ENCODE measurements around the gene TUBA1A.
"Not testable (repeated sequence)": the region's sequence is repeated elsewhere in the genome, so short reads cannot be mapped to it uniquely, and the experiment has no call there.

TUBA1A gene

DNA sequence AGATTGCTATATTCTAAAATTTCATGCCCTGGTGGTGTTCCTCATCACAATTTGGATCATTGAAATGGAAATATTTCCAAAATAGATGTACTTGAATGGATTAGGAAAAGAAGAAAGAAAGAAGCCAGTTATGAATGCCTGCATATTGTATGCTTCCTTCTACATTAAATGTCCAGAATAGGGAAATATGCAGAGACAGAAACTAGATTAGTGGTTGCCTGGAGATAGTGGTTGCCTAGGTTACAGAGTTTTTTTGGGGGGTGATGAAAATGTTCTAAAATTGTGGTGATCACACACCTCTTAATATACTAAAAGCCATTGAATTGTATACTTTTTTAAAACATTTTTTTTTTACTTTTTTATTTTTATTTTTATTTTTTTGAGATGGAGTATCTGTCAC is 18.0 kb downstream of the TUBA1A start:
- ATAC-seq (ENCODE audit: low read depth) (no peak), DNase-seq (ENCODE audit: low spot score) (no peak)
- no peaks in the 10 kb centered on the region for H3K36me3 ChIP-seq (ENCODE audit: low read depth)
- H3K4me3 ChIP-seq (ENCODE audit: severe bottlenecking): no peak overlapping the region
- no peaks in the 10 kb centered on the region for H3K27me3 ChIP-seq (ENCODE audit: insufficient read depth, poor library complexity, severe bottlenecking)
- TF ChIP-seq, protein P1, sequence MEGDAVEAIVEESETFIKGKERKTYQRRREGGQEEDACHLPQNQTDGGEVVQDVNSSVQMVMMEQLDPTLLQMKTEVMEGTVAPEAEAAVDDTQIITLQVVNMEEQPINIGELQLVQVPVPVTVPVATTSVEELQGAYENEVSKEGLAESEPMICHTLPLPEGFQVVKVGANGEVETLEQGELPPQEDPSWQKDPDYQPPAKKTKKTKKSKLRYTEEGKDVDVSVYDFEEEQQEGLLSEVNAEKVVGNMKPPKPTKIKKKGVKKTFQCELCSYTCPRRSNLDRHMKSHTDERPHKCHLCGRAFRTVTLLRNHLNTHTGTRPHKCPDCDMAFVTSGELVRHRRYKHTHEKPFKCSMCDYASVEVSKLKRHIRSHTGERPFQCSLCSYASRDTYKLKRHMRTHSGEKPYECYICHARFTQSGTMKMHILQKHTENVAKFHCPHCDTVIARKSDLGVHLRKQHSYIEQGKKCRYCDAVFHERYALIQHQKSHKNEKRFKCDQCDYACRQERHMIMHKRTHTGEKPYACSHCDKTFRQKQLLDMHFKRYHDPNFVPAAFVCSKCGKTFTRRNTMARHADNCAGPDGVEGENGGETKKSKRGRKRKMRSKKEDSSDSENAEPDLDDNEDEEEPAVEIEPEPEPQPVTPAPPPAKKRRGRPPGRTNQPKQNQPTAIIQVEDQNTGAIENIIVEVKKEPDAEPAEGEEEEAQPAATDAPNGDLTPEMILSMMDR (IDR thresholded peaks at IDR 0.05; ENCODE audit: poor library complexity, severe bottlenecking): no peak
- no peak overlapping the region for H3K27ac ChIP-seq (ENCODE audit: poor library complexity, severe bottlenecking)
- no peaks in the 10 kb centered on the region for H3K9me3 ChIP-seq (ENCODE audit: severe bottlenecking)
- no peaks in the 10 kb centered on the region for H3K4me1 ChIP-seq (ENCODE audit: insufficient read depth, poor library complexity, severe bottlenecking)

DNA sequence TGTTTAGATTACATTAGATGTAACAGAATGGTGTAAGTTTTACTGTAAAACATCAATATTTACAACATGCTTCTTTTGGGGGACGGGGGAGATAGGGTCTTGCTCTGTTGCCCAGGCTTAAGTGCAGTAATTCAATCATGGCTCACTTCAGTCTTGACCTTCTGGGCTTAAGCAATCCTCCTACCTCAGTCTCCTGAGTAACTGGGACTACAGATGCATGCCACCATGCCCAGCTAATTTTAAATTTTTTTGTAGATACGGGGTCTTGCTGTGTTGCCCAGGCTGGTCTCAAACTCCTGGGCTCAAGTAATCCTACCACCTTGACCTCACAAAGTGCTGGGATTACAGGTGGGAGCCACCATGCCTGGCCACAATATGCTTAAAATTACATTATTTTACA is 23.8 kb downstream of the TUBA1A start:
- Histone ChIP-seq H3K9me3 (ENCODE audit: severe bottlenecking) (no peaks in the 10 kb centered on the region), H3K4me3 (ENCODE audit: severe bottlenecking) (no peak overlapping the region), H3K27me3 (ENCODE audit: insufficient read depth, poor library complexity, severe bottlenecking) (no peaks in the 10 kb centered on the region), H3K4me1 (ENCODE audit: insufficient read depth, poor library complexity, severe bottlenecking) (no peaks in the 10 kb centered on the region), H3K27ac (ENCODE audit: poor library complexity, severe bottlenecking) (no peak overlapping the region), H3K36me3 (ENCODE audit: low read depth) (no peaks in the 10 kb centered on the region)
- DNase-seq (ENCODE audit: low spot score) (no peak), ATAC-seq (ENCODE audit: low read depth) (no peak)
- TF ChIP-seq, protein P1 (IDR thresholded peaks at IDR 0.05; ENCODE audit: poor library complexity, severe bottlenecking): no peak

DNA sequence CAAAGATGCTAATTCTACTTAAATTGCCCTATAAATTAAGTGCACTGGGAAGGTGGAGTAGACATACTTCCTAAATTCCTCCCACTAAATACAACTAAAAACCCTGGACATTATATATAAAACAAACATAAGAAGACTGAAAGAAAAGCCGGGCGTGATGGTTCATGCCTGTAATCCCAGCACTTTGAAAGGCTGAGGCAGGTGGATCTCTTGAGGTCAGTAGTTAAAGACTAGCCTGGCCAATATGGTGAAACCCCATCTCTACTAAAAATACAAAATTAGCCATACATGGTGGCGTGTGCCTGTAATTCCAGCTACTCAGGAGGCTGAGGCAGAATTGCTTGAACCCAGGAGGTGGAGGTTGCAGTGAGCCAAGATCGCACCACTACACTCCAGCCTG is 27.0 kb downstream of the TUBA1A start:
- not testable (repeated sequence) for DNase-seq (ENCODE audit: low spot score); H3K27ac ChIP-seq (ENCODE audit: poor library complexity, severe bottlenecking); H3K9me3 ChIP-seq (ENCODE audit: severe bottlenecking); H3K4me1 ChIP-seq (ENCODE audit: insufficient read depth, poor library complexity, severe bottlenecking); H3K27me3 ChIP-seq (ENCODE audit: insufficient read depth, poor library complexity, severe bottlenecking); H3K4me3 ChIP-seq (ENCODE audit: severe bottlenecking); ATAC-seq (ENCODE audit: low read depth); H3K36me3 ChIP-seq (ENCODE audit: low read depth)

DNA sequence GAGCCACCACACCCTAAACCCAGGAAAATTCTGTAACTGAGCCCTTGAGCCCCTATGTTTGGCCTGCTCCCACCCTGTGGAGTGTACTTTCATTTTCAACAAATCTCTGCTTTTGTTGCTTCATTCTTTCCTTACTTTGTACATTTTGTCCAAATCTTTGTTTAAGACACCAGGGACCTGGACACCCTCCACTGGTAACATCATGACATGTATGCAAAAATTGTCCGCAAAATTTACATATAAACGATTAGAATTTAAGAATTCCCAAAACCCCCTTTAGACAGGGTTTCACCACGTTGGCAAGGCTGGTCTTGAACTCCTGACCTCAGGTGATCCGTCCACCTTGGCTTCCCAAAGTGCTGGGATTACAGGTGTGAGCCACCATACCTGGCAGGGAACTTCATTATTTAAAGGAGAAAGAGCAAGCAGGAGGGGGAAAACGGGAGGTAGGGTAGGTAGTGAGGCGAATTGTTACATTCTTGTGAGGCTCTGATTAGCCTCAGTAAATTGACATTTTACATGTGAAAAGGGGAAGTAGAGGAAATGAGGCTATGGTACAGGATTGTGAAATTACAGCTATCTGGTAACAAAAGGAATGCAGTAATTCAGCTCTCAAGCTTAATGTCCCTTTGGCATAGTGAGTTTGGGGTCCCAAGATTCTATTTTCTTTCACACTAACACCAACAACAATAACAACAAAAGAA is 27.6 kb downstream of the TUBA1A start:
- Histone ChIP-seq H3K36me3 (ENCODE audit: low read depth) (no peaks in the 10 kb centered on the region), H3K27ac (ENCODE audit: poor library complexity, severe bottlenecking) (no peak overlapping the region), H3K4me1 (ENCODE audit: insufficient read depth, poor library complexity, severe bottlenecking) (no peaks in the 10 kb centered on the region), H3K9me3 (ENCODE audit: severe bottlenecking) (no peaks in the 10 kb centered on the region), H3K4me3 (ENCODE audit: severe bottlenecking) (no peak overlapping the region), H3K27me3 (ENCODE audit: insufficient read depth, poor library complexity, severe bottlenecking) (no peaks in the 10 kb centered on the region)
- TF ChIP-seq, protein P1 (IDR thresholded peaks at IDR 0.05; ENCODE audit: poor library complexity, severe bottlenecking): no peak
- ATAC-seq (ENCODE audit: low read depth) (no peak), DNase-seq (ENCODE audit: low spot score) (no peak)

DNA sequence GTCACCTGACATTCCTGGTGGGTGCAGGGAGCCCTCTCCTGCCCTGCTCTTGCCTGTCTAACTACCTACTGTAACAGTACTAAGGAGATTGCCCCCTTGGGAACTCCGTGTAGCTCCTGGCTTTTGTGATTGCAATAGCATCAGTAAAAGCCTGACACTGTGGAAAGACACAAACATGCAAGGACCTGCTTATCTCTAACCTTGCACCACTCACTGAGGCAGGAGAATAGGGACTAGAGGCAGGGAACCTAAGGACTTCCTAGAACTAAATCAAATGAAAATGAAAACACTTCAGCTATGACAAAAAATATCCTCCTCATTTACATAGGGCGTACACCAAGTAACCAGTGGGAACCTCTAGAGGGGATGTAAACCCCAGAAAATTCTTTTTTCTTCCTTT is 28.5 kb downstream of the TUBA1A start:
- Histone ChIP-seq H3K4me3 (ENCODE audit: severe bottlenecking) (no peak overlapping the region), H3K9me3 (ENCODE audit: severe bottlenecking) (no peaks in the 10 kb centered on the region), H3K27ac (ENCODE audit: poor library complexity, severe bottlenecking) (no peak overlapping the region), H3K4me1 (ENCODE audit: insufficient read depth, poor library complexity, severe bottlenecking) (no peaks in the 10 kb centered on the region), H3K36me3 (ENCODE audit: low read depth) (no peaks in the 10 kb centered on the region), H3K27me3 (ENCODE audit: insufficient read depth, poor library complexity, severe bottlenecking) (no peaks in the 10 kb centered on the region)
- TF ChIP-seq, protein P1 (IDR thresholded peaks at IDR 0.05; ENCODE audit: poor library complexity, severe bottlenecking): no peak
- DNase-seq (ENCODE audit: low spot score): no peak
- ATAC-seq (ENCODE audit: low read depth): no peak
